BE2C (cell line): Measurements from ENCODE around the gene UVSSA.
"Not testable (repeated sequence)": the region's sequence is repeated elsewhere in the genome, so short reads cannot be mapped to it uniquely, and the experiment has no call there.

ENCODE experiments used
- DNase-seq: peaks from one replicate; pipeline ENCODE4 v3.0.0-alpha.2; 2020
- H3K27me3 ChIP-seq: fragments of 250-450 bp; sonication (Bioruptor Pico); 2 replicates; pipeline ENCODE4 v1.5.1; 2020; ENCODE audit warnings: mild to moderate bottlenecking
- H3K36me3 ChIP-seq: fragments of 250-450 bp; sonication (Bioruptor Pico); 2 replicates; pipeline ENCODE4 v1.5.1; 2020; ENCODE audit warnings: mild to moderate bottlenecking
- H3K4me1 ChIP-seq: fragments of 250-450 bp; sonication (Bioruptor Pico); 2 replicates; pipeline ENCODE4 v1.5.1; 2020
- H3K4me3 ChIP-seq: 2 replicates; pipeline ENCODE4 v1.5.1; 2011; ENCODE audit warnings: low read depth, low read length
- H3K9me3 ChIP-seq: fragments of 250-450 bp; sonication (Bioruptor Pico); 2 replicates; pipeline ENCODE4 v1.5.1; 2020
- TF ChIP-seq, protein P1 (sequence below): IDR thresholded peaks from 2 replicates; pipeline ENCODE4 v1.5.1; 2012; ENCODE audit warnings: mild to moderate bottlenecking, low read depth, low read length

Gene UVSSA

DNA sequence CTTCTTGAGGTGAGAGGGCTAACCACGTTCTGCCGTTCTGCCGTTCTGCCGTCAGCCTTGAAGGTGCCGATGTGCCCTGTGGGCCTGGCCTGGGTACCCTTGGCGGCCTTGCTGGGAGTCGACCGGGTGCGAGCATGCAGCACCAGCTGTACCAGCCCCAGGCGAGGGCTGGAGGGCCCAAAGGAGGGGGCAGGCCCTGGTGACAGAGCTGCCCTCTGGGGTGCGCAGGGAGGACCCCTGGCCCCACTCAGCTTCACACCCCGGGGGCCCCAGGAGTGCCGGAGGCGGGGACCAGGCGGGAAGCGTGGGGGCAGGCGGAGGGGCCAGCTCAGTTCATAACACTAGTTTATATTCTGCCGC is 22.1 kb downstream of the UVSSA start:
- TF ChIP-seq, protein P1, sequence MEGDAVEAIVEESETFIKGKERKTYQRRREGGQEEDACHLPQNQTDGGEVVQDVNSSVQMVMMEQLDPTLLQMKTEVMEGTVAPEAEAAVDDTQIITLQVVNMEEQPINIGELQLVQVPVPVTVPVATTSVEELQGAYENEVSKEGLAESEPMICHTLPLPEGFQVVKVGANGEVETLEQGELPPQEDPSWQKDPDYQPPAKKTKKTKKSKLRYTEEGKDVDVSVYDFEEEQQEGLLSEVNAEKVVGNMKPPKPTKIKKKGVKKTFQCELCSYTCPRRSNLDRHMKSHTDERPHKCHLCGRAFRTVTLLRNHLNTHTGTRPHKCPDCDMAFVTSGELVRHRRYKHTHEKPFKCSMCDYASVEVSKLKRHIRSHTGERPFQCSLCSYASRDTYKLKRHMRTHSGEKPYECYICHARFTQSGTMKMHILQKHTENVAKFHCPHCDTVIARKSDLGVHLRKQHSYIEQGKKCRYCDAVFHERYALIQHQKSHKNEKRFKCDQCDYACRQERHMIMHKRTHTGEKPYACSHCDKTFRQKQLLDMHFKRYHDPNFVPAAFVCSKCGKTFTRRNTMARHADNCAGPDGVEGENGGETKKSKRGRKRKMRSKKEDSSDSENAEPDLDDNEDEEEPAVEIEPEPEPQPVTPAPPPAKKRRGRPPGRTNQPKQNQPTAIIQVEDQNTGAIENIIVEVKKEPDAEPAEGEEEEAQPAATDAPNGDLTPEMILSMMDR: no peak
- Histone ChIP-seq H3K4me3 (no peak overlapping the region), H3K36me3 (peaks cover 2% of the 10 kb centered on the region; the same call in 1 of the 2 replicates)

DNA sequence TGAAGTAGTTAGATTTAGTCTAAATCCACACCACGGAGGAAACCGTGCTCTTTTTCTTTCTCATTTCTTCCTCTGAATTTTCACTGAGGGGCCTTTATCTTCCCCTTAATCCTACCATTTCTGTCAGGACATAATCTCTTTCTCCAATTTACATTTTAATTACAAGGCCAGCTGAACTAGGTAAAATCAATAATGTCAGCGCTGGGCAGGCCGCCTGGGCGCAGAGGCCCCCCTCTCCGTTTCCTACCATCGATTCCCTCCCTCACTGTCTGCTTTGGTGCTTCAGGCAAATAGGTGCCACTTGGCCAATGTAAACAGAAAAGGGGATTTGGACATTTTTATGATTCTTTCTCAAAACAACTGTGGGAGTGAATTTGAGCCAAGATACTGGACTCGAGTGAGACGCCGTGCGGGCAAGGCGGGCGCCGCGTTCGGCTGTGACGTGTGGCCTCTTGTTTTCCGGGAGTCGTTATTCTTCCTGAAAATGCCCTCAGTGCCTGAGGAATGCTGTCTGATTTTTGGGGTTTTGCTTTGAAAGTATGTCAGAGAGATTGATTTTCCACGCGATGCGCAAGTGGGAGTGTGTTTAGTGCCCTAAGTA is 22.6 kb downstream of the UVSSA start:
- peaks cover 2% of the 10 kb centered on the region; the same call in 1 of the 2 replicates for H3K36me3 ChIP-seq
- H3K27me3 ChIP-seq: no peaks in the 10 kb centered on the region
- no peaks in the 10 kb centered on the region for H3K9me3 ChIP-seq
- no peaks in the 10 kb centered on the region for H3K4me1 ChIP-seq
- H3K4me3 ChIP-seq: no peak overlapping the region
- DNase-seq: no peak
- TF ChIP-seq, protein P1: no peak

More for the DNA sequence above, 22.1 kb downstream of the UVSSA start:
- Histone ChIP-seq H3K4me1 (no peaks in the 10 kb centered on the region), H3K27me3 (no peaks in the 10 kb centered on the region), H3K9me3 (no peaks in the 10 kb centered on the region)
- peak; percentile 7 for DNase-seq

DNA sequence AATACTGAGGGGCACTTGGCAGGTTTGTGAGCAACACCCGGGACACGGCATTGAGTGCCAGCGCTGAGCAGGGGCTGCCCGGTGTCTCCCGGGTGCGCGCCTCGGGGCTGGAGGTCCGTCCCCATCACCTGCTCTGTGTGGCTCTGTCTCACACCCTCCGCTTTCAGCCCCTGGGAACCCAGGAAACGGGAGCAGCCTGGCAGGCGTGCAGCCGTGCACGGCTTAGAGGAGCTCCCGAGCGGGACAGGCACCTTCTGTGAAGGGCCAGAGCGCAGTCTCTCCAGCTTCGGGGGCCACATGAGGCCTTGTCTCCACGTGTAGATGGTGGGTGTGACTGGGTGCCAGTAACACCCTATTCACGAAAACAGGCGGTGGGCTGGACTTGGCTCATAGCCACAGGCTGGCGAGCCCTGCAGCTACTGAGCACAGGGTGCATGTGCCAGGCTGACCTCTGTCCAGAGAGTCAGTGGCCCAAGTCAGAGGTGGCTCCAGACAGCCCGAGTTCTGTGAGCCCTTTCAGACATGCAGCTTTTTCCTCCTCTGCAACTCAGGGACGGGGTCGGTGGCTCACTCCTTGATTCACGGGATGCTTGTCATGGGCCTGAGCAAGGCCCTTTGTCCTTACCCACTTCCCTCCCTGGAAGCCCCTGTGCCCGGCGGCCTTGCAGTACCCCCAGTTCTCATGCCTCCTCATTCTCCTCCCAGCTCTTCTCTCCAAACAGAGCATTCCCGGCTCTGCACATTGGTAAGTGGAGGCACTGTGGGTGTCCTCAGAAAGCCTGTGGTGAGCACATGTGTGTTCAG is 23.5 kb downstream of the UVSSA start:
- peaks cover 2% of the 10 kb centered on the region; the same call in 1 of the 2 replicates for H3K36me3 ChIP-seq
- H3K4me3 ChIP-seq: no peak overlapping the region
- peak; percentile 9 for DNase-seq
- no peaks in the 10 kb centered on the region for H3K27me3 ChIP-seq
- TF ChIP-seq, protein P1: no peak
- no peaks in the 10 kb centered on the region for H3K9me3 ChIP-seq
- no peaks in the 10 kb centered on the region for H3K4me1 ChIP-seq

DNA sequence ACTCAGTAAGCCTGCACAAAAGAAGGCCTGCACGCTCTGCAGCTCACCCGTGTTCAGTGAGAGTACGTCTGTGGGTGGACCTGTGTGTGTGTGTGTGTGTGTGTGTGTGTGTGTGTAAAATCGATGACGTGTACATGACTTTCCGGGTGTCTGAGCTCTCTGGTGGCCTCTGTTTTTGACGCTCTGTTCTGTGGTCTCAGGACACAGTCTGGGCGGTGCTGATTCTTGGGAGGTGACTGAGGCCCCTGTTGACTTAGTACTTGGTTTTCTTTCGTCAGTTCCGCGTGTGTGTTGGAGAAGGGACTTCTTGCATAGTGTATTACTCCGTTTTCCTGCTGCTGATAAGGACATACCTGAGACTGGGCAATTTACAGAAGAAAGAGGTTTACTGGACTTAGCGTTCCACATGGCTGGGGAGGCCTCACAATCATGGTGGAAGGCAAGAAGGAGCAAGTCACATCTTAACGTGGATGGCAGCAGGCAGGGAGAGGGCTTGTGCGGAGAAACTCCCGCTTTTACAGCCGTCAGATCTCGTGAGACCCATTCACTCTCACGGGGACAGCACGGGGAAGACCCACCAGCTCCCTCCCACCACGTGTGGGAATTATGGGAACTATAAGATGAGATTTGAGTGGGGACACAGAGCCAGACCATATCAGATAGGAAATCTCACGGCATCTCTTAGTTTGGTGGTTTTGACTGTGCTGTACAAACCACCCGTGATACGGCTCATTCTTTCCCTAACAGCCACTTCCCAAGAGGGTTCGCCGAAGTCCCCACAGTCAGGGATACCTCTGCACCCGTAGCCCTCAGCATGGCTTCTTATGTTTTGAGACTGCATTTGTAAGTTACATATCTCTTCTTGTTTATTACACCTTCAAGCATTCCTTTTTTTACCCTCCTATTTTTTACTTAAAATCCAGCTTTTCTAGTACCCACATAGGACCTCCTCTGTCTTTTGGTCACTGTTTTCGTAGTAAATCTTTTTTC is 24.5 kb downstream of the UVSSA start:
- TF ChIP-seq, protein P1: no peak
- Histone ChIP-seq H3K36me3 (no peaks in the 10 kb centered on the region; the same call in 1 of the 2 replicates), H3K27me3 (no peaks in the 10 kb centered on the region), H3K4me1 (no peaks in the 10 kb centered on the region), H3K4me3 (no peak overlapping the region), H3K9me3 (no peaks in the 10 kb centered on the region)
- no peak for DNase-seq

DNA sequence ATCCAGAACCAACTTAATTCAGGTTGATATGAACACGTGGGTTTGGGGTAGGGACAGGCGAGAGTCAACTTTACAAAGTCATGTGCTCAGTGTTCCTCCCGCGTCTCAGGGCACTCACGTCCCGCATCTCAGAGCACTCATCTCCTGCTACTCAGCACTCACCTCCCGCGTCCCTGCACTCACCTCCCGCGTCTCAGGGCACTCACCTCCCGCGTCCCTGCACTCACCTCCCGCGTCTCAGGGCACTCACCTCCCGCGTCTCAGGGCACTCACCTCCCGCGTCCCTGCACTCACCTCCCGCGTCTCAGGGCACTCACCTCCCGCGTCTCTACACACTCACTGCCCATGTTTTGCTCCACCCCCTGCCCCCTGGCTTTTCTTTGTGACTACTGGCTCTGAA is 25.6 kb downstream of the UVSSA start:
- not testable (repeated sequence) for H3K36me3 ChIP-seq, H3K4me3 ChIP-seq, H3K27me3 ChIP-seq, DNase-seq, H3K9me3 ChIP-seq, H3K4me1 ChIP-seq
